Measurements from ENCODE around the gene WDR75.

DNA sequence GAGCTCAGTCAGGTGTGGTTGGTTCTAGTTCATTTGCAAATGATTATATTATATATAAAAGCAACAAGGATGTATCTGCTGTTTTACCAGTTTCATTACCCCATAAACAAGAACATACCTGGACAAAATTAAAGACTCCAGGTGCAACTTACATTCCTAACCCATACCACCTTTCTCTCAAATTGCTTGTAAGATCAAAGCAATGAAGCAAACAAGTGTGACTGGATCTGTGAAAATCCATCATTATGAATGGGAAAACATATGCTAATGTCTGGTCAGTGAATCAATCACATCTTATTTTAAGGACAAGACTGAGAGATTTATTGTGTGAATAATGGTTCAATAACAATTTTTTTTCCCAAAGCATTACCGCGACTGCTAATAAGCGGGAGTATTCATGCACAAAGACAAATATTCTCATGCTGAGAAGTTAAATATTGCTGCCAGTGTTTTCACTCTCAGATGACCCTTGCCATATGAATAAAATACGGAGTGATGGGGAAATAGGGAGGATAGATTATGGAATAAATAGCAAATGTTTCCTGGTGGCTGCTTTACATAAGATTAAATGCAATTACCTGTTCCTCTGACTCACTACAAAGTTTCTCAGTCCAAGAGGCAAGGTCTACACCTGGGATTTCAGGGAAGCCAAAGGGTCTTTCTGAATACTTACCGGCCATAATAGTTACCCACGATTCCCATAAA, 59.3 kb downstream of the WDR75 start:
- TF ChIP-seq GLIS3 (CRISPR knock-in tag; IDR thresholded peaks at IDR 0.05), result no peak
- TF ChIP-seq ARNTL (CRISPR knock-in tag; IDR thresholded peaks at IDR 0.05; ENCODE audit: borderline replicate concordance, low read depth), result no peak
- TF ChIP-seq ZNF8 (CRISPR knock-in tag; IDR thresholded peaks at IDR 0.05), result no peak

All from SK-N-SH treated with all-trans-retinoic acid at 6 μM for 48 hours (cell line).